GM08714 (cell line): ENCODE results near the gene ADAMTS9.
"Not testable (repeated sequence)": the region's sequence is repeated elsewhere in the genome, so short reads cannot be mapped to it uniquely, and the experiment has no call there.

Experiments
- H3K4me3 ChIP-seq: fragments of 200-500 bp; sonication (Bioruptor generic); 2 replicates; pipeline ENCODE4 v1.5.1; 2014; ENCODE audit warnings: mild to moderate bottlenecking, low read length, inconsistent platforms
- ZNF274 ChIP-seq: IDR thresholded peaks from 2 replicates; pipeline ENCODE4 v1.6.1; 2012; ENCODE audit warnings: mild to moderate bottlenecking, low read depth, low read length

Gene ADAMTS9

DNA sequence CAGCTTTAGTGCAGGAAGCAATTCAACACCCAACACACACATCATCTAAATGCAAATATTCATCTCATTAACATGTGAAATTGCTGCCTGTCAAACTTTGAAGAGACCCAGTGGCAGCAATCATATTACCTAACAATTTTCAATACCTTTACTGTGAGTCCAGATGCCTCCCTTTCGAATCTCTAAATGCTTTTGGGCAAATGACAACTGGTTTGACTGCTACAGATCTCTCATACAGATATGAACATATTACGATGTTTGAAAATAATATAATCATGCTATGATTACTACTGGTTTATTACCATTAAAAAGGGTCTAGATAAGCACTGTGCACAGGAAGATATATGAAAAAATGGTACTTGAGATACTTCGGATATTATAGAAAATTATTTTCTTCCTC is 137.9 kb downstream of the ADAMTS9 start:
- no peak for TF ChIP-seq ZNF274
- no peak overlapping the region for H3K4me3 ChIP-seq

- no peak overlapping the region for H3K4me3 ChIP-seq
- no peak for TF ChIP-seq ZNF274
Observed at GRCh38 chr3:64548200-64548889, 139.5 kb downstream of the ADAMTS9 start.

GRCh38 chr3:64546856-64547255 is 140.9 kb downstream of the ADAMTS9 start:
- TF ChIP-seq ZNF274 = no peak
- H3K4me3 ChIP-seq = no peak overlapping the region

DNA sequence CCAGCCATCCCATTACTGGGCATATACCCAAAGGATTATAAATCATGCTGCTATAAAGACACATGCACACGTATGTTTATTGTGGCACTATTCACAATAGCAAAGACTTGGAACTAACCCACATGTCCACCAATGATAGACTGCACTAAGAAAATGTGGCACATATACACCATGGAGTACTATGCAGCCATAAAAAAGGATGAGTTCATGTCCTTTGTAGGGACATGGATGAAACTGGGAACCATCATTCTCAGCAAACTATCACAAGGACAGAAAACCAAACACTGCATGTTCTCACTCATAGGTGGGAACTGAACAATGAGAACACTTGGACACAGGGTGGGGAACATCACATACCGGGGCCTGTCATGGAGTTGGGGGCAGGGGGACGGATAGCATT is 142.6 kb downstream of the ADAMTS9 start:
- H3K4me3 ChIP-seq = not testable (repeated sequence)

DNA sequence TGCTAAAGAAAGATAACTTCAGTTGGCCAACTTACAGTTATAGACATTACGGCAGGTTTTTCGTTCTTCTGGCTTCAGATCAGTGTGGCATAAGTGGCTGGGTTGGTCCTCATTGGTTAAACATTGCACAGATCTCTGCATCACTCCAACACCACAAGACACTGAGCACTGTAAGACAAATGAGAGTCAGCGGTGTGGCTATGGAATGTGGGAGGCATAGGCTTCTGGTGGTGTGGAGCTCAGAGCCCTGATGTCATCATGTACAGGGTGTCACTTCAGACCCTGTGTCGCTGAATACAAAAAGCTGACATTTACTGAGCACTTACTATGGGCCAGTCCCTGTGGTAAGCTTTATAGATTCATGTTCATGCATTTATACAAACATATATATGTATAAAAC is 146.0 kb downstream of the ADAMTS9 start:
- H3K4me3 ChIP-seq = no peak overlapping the region
- no peak for TF ChIP-seq ZNF274

GRCh38 chr3:64539451-64540196 is 148.2 kb downstream of the ADAMTS9 start:
- no peak for TF ChIP-seq ZNF274
- H3K4me3 ChIP-seq = no peak overlapping the region

GRCh38 chr3:64536166-64536565 is 151.6 kb downstream of the ADAMTS9 start:
- no peak for TF ChIP-seq ZNF274

GRCh38 chr3:64533617-64534317 is 154.0 kb downstream of the ADAMTS9 start:
- no peak overlapping the region for H3K4me3 ChIP-seq
- TF ChIP-seq ZNF274 = no peak

More at GRCh38 chr3:64536166-64536565, 151.6 kb downstream of the ADAMTS9 start:
- no peak overlapping the region for H3K4me3 ChIP-seq

GRCh38 chr3:64530434-64531049 is 157.3 kb downstream of the ADAMTS9 start:
- no peak for TF ChIP-seq ZNF274
- no peak overlapping the region for H3K4me3 ChIP-seq

DNA sequence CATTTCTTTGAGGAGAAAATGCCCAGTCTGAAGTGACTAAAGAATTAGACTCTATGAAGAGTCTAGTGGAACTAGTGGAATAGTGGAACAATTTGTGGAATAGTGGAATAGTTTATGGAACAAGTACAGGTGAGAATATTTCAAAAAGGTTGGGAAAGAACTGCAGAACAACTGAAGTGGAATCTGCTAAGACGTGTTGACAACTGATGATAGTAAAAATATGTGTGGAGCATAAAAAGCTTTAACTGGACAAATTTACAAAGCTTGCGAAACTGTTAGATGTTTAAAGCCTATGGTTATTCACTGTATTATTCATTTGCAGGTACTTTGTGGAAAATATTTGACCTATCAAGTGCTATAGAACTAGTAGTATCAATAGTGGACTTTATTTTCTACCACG is 164.5 kb downstream of the ADAMTS9 start:
- no peak overlapping the region for H3K4me3 ChIP-seq
- TF ChIP-seq ZNF274 = no peak

GRCh38 chr3:64520334-64520733 is 167.5 kb downstream of the ADAMTS9 start:
- H3K4me3 ChIP-seq = no peak overlapping the region
- no peak for TF ChIP-seq ZNF274

DNA sequence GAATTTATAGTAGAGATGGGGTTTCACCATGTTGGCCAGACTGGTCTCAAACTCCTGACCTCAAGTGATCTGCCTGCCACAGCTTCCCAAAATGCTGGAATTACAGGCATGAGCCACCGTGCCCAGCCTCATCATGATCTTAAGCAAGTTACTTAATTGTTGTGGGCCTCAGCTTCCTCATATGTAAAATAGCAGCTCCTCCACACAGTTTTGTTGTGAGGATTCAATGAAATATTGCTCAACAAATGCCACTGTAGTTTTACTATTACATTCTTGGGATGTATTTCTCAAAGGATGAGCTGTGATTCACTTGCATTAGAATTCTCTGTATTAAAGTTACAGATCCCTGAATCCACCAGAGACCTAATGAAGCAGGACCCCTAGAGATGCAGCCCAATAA is 168.8 kb downstream of the ADAMTS9 start:
- TF ChIP-seq ZNF274 = no peak
- no peak overlapping the region for H3K4me3 ChIP-seq

DNA sequence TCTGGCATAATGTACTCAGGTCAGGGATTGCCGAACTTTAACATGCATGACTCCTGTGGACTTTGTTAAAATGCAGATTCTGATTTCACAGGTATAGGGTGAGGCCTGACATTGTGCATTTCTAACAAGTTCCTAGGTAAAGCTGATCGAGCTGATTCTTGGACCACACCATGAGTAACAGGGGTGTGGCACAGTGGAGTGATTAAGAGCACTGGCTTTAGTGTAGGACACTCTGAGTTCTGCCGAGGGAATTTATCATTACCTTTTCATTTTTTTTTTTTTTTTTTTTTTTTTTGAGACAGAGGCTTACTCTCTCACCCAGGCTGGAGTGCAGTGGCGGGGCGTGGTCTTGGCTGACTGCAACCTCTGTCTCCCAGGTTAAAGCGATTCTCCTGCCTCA is 169.3 kb downstream of the ADAMTS9 start:
- H3K4me3 ChIP-seq = no peak overlapping the region
- no peak for TF ChIP-seq ZNF274

DNA sequence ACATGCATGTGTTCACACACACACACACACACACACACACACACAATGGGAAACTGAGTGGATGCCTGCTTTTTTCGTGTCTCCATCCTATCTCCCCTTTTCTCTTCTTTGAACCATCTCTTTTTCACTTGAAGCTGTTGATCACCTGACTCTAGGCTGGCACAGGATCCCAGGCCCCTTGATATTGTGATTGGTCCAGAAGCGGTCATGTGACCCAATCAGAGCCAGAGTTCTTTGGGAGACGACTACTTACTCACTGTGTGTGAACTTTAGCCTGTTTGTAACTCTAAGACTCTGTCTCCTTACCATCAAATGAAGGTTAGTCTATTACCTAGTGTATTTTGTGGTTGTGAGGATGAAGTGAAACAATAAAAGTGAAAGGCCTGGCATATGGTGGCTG is 172.9 kb downstream of the ADAMTS9 start:
- H3K4me3 ChIP-seq = no peak overlapping the region
- no peak for TF ChIP-seq ZNF274
